A549 (cell line): ENCODE measurements around the gene LRRC47. TPM values are rescaled to one million over a fixed set of nuclear protein-coding genes. Genes with fewer than 3 reads are reported as not detected.

Source experiments
- ATAC-seq, 2 experiments: fragments of 200-7000 bp in 1 of 2; fragments of >200 bp in 1 of 2; cut with Nextera tagmentation in 1 of 2; cut with Tn5 transposase in 1 of 2; 3 replicates each; pipeline versions ENCODE4 v1.8.0 to v1.9.1; 2018 to 2020; ENCODE audit warnings: mild to moderate bottlenecking in 1 of 2, moderate library complexity in 1 of 2
- CTCF ChIA-PET: fragments of 300-600 bp; sonication (Branson Sonifier 250); formaldehyde crosslinking; extraction: SDS; loops from one replicate; lab custom pipeline; 2021; ENCODE audit warnings: antibody characterized with exemption, inconsistent platforms; lab: Yijun Ruan, JAX
- POLR2A ChIA-PET: fragments of 350-600 bp; formaldehyde crosslinking; extraction: SDS; loops from one replicate; lab custom pipeline; 2021; ENCODE audit warnings: antibody characterized with exemption, inconsistent platforms; lab: Yijun Ruan, JAX
- DNase-seq, 2 experiments: peaks; one replicate each; pipeline versions ENCODE4 v3.0.0 to v3.0.0-alpha.2; 2011 to 2016; ENCODE audit warnings: low read depth in 1 of 2, low spot score in 1 of 2
- FAIRE-seq: peaks from 2 replicates; lab custom pipeline; 2011; peaks lifted over from hg19 to GRCh38; lab: Jason Lieb, UNC
- H3K27ac ChIP-seq, 2 experiments: fragments of >200 bp; sonication (Bioruptor Twin); formaldehyde crosslinking; 3 replicates each; pipeline ENCODE4 v1.5.1; 2016 to 2017
- H3K4me1 ChIP-seq: fragments of >200 bp; sonication (Bioruptor Twin); formaldehyde crosslinking; 3 replicates; pipeline ENCODE4 v1.6.1; 2016
- H3K4me2 ChIP-seq: fragments of >200 bp; sonication (Bioruptor Twin); formaldehyde crosslinking; 3 replicates; pipeline ENCODE4 v1.6.1; 2016
- H3K4me3 ChIP-seq: fragments of >200 bp; sonication (Bioruptor Twin); formaldehyde crosslinking; 3 replicates; pipeline ENCODE4 v1.5.1; 2016
- H3K9me3 ChIP-seq: fragments of >200 bp; sonication (Bioruptor Twin); formaldehyde crosslinking; 3 replicates; pipeline ENCODE4 v1.6.1; 2016
- BHLHE40 ChIP-seq: IDR thresholded peaks from 2 replicates; pipeline ENCODE4 v1.6.1; 2012; ENCODE audit warnings: low read depth, low read length, inconsistent platforms
- CBX2 ChIP-seq: fragments of 200-600 bp; sonication (generic); IDR thresholded peaks from 2 replicates; pipeline ENCODE4 v1.6.1; 2016; ENCODE audit warnings: low read depth, mild to moderate bottlenecking, borderline replicate concordance
- CBX8 ChIP-seq: fragments of 200-600 bp; sonication (generic); IDR thresholded peaks from 2 replicates; pipeline ENCODE4 v1.6.1; 2016
- CHD2 ChIP-seq: fragments of 150-350 bp; IDR thresholded peaks from 2 replicates; pipeline ENCODE4 v1.6.1; 2014; ENCODE audit warnings: low read length; ENCODE audit not compliant: partially characterized antibody
- EHMT2 ChIP-seq: fragments of 200-600 bp; sonication (generic); IDR thresholded peaks from 2 replicates; pipeline ENCODE4 v1.6.1; 2016; ENCODE audit warnings: antibody characterized with exemption, low read depth, mild to moderate bottlenecking, moderate library complexity
- EP300 ChIP-seq, 2 experiments: fragments of >200 bp; sonication (Bioruptor Twin); formaldehyde crosslinking; IDR thresholded peaks; 2 replicates in 1 of 2; 3 replicates in 1 of 2; pipeline ENCODE4 v1.6.1; 2016 to 2017
- ESRRA ChIP-seq: fragments of 150-350 bp; IDR thresholded peaks from 2 replicates; pipeline ENCODE4 v1.6.1; 2014; ENCODE audit warnings: mild to moderate bottlenecking, low read length, borderline replicate concordance
- FOSB ChIP-seq: fragments of 250-450 bp; sonication (Bioruptor Pico); IDR thresholded peaks from 2 replicates; pipeline ENCODE4 v1.5.0; 2020; ENCODE audit warnings: mild to moderate bottlenecking, moderate library complexity
- HDAC2 ChIP-seq: fragments of 200-600 bp; sonication (generic); IDR thresholded peaks from 2 replicates; pipeline ENCODE4 v1.6.1; 2016
- HOXA7 ChIP-seq: fragments of 250-450 bp; sonication (Bioruptor Pico); IDR thresholded peaks from 2 replicates; pipeline ENCODE4 v1.5.0; 2020; ENCODE audit warnings: mild to moderate bottlenecking, moderate library complexity
- HOXB13 ChIP-seq: fragments of 250-450 bp; sonication (Bioruptor Pico); IDR thresholded peaks from 2 replicates; pipeline ENCODE4 v1.5.0; 2020; ENCODE audit warnings: low read depth, mild to moderate bottlenecking, moderate library complexity
- JUNB ChIP-seq: fragments of >200 bp; sonication (Bioruptor Twin); formaldehyde crosslinking; IDR thresholded peaks from 2 replicates; pipeline ENCODE4 v1.6.1; 2016
- KDM5A ChIP-seq: fragments of 200-600 bp; sonication (generic); IDR thresholded peaks from 2 replicates; pipeline ENCODE4 v1.6.1; 2016; ENCODE audit warnings: antibody characterized with exemption, mild to moderate bottlenecking
- MAZ ChIP-seq: fragments of 150-350 bp; IDR thresholded peaks from 2 replicates; pipeline ENCODE4 v1.6.1; 2014; ENCODE audit warnings: antibody characterized with exemption, low read depth, low read length, borderline replicate concordance
- MYC ChIP-seq: IDR thresholded peaks from 2 replicates; pipeline ENCODE4 v1.6.1; 2012; ENCODE audit warnings: mild to moderate bottlenecking, inconsistent platforms, low read length, improper control_type of control experiment, borderline replicate concordance
- NPAS2 ChIP-seq: fragments of 250-450 bp; sonication (Bioruptor Pico); IDR thresholded peaks from 2 replicates; pipeline ENCODE4 v1.8.0; 2022; ENCODE audit warnings: mild to moderate bottlenecking, moderate library complexity, borderline replicate concordance
- POLR2AphosphoS2 ChIP-seq: conservative IDR thresholded peaks from 2 replicates; pipeline ENCODE4 v1.6.1; 2012; ENCODE audit warnings: low read length, improper control_type of control experiment, inconsistent platforms
- RAD21 ChIP-seq, 2 experiments: fragments of >200 bp in 1 of 2; sonication (Bioruptor Twin) in 1 of 2; formaldehyde crosslinking in 1 of 2; IDR thresholded peaks in 1 of 2; conservative IDR thresholded peaks in 1 of 2; 2 replicates in 1 of 2; 3 replicates in 1 of 2; pipeline ENCODE4 v1.6.1; 2012 to 2018; ENCODE audit warnings: inconsistent platforms in 1 of 2
- RARB ChIP-seq: fragments of 250-450 bp; sonication (Bioruptor Pico); IDR thresholded peaks from 2 replicates; pipeline ENCODE4 v1.8.0; 2021; ENCODE audit warnings: mild to moderate bottlenecking, moderate library complexity
- RNF2 ChIP-seq: fragments of 200-600 bp; sonication (generic); IDR thresholded peaks from 2 replicates; pipeline ENCODE4 v1.6.1; 2016; ENCODE audit warnings: low read depth, mild to moderate bottlenecking, antibody characterized with exemption, moderate library complexity, borderline replicate concordance
- SREBF2 ChIP-seq: fragments of 450-650 bp; IDR thresholded peaks from 2 replicates; pipeline ENCODE4 v1.6.1; 2014; ENCODE audit warnings: mild to moderate bottlenecking, moderate library complexity
- ZFP36 ChIP-seq: fragments of 450-650 bp; IDR thresholded peaks from 2 replicates; pipeline ENCODE4 v1.6.1; 2014; ENCODE audit warnings: borderline replicate concordance; ENCODE audit not compliant: partially characterized antibody
- WGBS: methylation state at CpG from one replicate; pipeline ENCODE4 v1.1.6; 2017; ENCODE audit errors: missing lambda C conversion rate; 5-methylcytosine and 5-hydroxymethylcytosine counted together
- polyA plus RNA-seq, 4 experiments: library from polyadenylated mRNA; depleted of rRNA in 3 of 4; stranded (reverse); fragments of >200 nt; fragmentation: RNase III in 1 of 4; extraction: RNeasy Plus Mini Kit Qiagen cat#74134 plus additional on column Dnase treatment in 1 of 4; gene quantifications; 2 replicates in 3 of 4; 3 replicates in 1 of 4; pipeline ENCODE4 v1.2.3, GENCODE V29; 2011 to 2017
- TF ChIP-seq, protein P1 (sequence below): IDR thresholded peaks from 2 replicates; pipeline ENCODE4 v1.6.1; 2012
- TF ChIP-seq, protein P2 (sequence below): IDR thresholded peaks from 2 replicates; pipeline ENCODE4 v1.6.1; 2012
- TF ChIP-seq, protein P3 (sequence below): fragments of >200 bp; sonication (Bioruptor Twin); formaldehyde crosslinking; IDR thresholded peaks from 3 replicates; pipeline ENCODE4 v1.6.1; 2016
- TF ChIP-seq, protein P4 (sequence below): IDR thresholded peaks from 2 replicates; pipeline ENCODE4 v1.6.1; 2012; ENCODE audit warnings: low read depth, borderline replicate concordance
- TF ChIP-seq, protein P5 (sequence below): fragments of 200-600 bp; sonication (generic); IDR thresholded peaks from 2 replicates; pipeline ENCODE4 v1.6.1; 2016; ENCODE audit warnings: antibody characterized with exemption, mild to moderate bottlenecking, moderate library complexity

LRRC47 gene
- polyA plus RNA-seq, 2 of the 4 experiments (the other 2 are of a cell fraction): 28.5 to 41.6 TPM

DNA sequence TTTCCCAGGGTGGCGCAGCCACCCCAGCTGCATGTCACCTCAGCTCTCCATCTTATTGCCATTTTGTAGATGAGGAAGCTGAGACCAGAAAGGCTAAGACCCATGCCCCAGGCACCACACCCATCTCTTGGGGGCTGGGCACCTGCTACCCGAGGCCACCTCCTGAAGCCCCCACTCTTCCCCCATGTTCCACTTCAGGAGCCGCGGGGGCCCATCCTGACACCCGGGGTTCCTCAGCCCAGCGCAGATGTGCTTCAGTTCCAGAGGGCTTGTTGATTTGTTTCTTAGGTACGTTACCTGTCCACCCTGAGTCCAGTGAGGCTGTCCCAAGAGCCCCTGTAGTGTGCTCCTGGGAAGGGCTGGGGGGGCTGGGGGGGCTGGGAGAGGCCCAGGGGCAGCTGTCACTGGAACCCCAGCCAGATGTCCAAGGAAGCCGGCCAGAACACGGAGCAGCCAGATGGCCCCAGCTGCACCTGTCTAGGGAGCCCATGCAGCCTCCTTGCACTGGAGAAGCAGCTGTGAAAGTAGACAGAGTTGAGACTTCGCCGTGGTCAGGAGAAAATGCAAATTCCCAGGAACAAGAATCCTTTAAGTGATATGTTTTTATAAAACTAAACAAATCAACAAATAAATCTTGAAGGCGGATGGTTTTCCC lies 61.1 kb downstream of the LRRC47 start:
- Histone ChIP-seq H3K27ac (no peak overlapping the region), H3K4me2 (no peak overlapping the region), H3K9me3 (no peaks in the 10 kb centered on the region), H3K4me1 (no peaks in the 10 kb centered on the region), H3K4me3 (no peak overlapping the region)
- POLR2A ChIA-PET: no interaction called here
- DNase-seq (no peak), FAIRE-seq (no peak), ATAC-seq (no peak)
- CTCF ChIA-PET: interaction anchor here (1.4 to 4.7 kb wide), 2 partner anchors 11 to 282 kb away, joined by 3 to 22 read pairs; no protein-coding TSS in a partner anchor
- TF ChIP-seq, protein P1, sequence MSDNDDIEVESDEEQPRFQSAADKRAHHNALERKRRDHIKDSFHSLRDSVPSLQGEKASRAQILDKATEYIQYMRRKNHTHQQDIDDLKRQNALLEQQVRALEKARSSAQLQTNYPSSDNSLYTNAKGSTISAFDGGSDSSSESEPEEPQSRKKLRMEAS: no peak
- TF ChIP-seq ZFP36 (no peak), CBX2 (no peak), POLR2AphosphoS2 (no peak), EP300 (IDR thresholded peaks at IDR 0.05) (no peak), RARB (CRISPR knock-in tag) (no peak), MYC (no peak), HDAC2 (no peak), JUNB (no peak), HOXA7 (CRISPR knock-in tag) (no peak), FOSB (CRISPR knock-in tag) (no peak), KDM5A (no peak), NPAS2 (CRISPR knock-in tag) (no peak), BHLHE40 (no peak), RNF2 (no peak), SREBF2 (no peak), CHD2 (no peak), HOXB13 (CRISPR knock-in tag) (no peak)
- TF ChIP-seq, protein P2, sequence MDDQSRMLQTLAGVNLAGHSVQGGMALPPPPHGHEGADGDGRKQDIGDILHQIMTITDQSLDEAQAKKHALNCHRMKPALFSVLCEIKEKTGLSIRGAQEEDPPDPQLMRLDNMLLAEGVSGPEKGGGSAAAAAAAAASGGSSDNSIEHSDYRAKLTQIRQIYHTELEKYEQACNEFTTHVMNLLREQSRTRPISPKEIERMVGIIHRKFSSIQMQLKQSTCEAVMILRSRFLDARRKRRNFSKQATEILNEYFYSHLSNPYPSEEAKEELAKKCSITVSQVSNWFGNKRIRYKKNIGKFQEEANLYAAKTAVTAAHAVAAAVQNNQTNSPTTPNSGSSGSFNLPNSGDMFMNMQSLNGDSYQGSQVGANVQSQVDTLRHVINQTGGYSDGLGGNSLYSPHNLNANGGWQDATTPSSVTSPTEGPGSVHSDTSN: no peak
- 88% methylated on average over 4 of the region's 12 CpGs for whole genome bisulfite sequencing

DNA sequence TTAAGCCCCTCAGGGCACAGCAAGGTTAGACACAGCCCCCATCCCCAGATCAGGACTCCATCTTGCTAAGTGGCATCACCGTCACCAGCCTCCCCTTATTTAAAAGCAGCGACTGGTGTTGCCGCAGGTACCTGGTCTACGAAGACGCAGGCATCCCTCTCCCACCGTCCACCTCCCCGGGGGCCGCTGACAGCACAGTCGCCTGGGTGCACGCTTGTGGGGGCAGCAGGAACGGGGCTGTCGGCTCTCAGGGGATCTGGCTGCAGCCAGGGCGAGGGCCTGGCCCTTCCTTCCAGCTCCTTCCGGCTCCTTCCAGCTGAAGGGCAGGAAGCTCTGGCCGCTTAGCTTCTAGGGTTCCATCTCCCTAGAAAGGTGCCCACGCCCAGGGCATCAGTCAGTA lies 61.7 kb downstream of the LRRC47 start:
- no peak overlapping the region for H3K4me2 ChIP-seq
- ChIA-PET POLR2A (no interaction called here), CTCF (interaction anchor here (0.8 to 4.7 kb wide), 3 partner anchors 11 to 281 kb away, joined by 3 to 22 read pairs (median 3); no protein-coding TSS in a partner anchor)
- no peak for FAIRE-seq
- no peak overlapping the region for H3K4me3 ChIP-seq
- ATAC-seq: no peak
- no peaks in the 10 kb centered on the region for H3K4me1 ChIP-seq
- no peaks in the 10 kb centered on the region for H3K9me3 ChIP-seq
- DNase-seq: no peak
- H3K27ac ChIP-seq: no peak overlapping the region
- WGBS: 93% methylated on average over 16 of the region's 16 CpGs
- TF ChIP-seq, protein P3, sequence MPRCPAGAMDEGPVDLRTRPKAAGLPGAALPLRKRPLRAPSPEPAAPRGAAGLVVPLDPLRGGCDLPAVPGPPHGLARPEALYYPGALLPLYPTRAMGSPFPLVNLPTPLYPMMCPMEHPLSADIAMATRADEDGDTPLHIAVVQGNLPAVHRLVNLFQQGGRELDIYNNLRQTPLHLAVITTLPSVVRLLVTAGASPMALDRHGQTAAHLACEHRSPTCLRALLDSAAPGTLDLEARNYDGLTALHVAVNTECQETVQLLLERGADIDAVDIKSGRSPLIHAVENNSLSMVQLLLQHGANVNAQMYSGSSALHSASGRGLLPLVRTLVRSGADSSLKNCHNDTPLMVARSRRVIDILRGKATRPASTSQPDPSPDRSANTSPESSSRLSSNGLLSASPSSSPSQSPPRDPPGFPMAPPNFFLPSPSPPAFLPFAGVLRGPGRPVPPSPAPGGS: no peak
- no peak for TF ChIP-seq RAD21 (conservative IDR thresholded peaks at IDR 0.05 in 1 of 2, IDR thresholded peaks at IDR 0.05 in 1 of 2)
- no peak for TF ChIP-seq CHD2
- TF ChIP-seq MAZ: no peak
- TF ChIP-seq POLR2AphosphoS2: no peak
- no peak for TF ChIP-seq JUNB
- TF ChIP-seq, protein P2: no peak
- TF ChIP-seq, protein P1: no peak
- TF ChIP-seq ZFP36: no peak
- TF ChIP-seq, protein P4, sequence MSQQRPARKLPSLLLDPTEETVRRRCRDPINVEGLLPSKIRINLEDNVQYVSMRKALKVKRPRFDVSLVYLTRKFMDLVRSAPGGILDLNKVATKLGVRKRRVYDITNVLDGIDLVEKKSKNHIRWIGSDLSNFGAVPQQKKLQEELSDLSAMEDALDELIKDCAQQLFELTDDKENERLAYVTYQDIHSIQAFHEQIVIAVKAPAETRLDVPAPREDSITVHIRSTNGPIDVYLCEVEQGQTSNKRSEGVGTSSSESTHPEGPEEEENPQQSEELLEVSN: no peak
- TF ChIP-seq EHMT2: no peak
- TF ChIP-seq ESRRA: no peak
- TF ChIP-seq, protein P5, sequence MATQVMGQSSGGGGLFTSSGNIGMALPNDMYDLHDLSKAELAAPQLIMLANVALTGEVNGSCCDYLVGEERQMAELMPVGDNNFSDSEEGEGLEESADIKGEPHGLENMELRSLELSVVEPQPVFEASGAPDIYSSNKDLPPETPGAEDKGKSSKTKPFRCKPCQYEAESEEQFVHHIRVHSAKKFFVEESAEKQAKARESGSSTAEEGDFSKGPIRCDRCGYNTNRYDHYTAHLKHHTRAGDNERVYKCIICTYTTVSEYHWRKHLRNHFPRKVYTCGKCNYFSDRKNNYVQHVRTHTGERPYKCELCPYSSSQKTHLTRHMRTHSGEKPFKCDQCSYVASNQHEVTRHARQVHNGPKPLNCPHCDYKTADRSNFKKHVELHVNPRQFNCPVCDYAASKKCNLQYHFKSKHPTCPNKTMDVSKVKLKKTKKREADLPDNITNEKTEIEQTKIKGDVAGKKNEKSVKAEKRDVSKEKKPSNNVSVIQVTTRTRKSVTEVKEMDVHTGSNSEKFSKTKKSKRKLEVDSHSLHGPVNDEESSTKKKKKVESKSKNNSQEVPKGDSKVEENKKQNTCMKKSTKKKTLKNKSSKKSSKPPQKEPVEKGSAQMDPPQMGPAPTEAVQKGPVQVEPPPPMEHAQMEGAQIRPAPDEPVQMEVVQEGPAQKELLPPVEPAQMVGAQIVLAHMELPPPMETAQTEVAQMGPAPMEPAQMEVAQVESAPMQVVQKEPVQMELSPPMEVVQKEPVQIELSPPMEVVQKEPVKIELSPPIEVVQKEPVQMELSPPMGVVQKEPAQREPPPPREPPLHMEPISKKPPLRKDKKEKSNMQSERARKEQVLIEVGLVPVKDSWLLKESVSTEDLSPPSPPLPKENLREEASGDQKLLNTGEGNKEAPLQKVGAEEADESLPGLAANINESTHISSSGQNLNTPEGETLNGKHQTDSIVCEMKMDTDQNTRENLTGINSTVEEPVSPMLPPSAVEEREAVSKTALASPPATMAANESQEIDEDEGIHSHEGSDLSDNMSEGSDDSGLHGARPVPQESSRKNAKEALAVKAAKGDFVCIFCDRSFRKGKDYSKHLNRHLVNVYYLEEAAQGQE: no peak
- no peak for TF ChIP-seq HOXB13 (CRISPR knock-in tag)
- TF ChIP-seq CBX8: no peak
